AG04450 (cell line): ENCODE data around the gene GOLGA8N. TPM values are rescaled to one million over a fixed set of nuclear protein-coding genes. Genes with fewer than 3 reads are reported as not detected.
"Not testable (repeated sequence)": the region's sequence is repeated elsewhere in the genome, so short reads cannot be mapped to it uniquely, and the experiment has no call there.

Source experiments
- CTCF ChIA-PET: fragments of 300-600, 350-600 bp; formaldehyde crosslinking; extraction: SDS; loops from one replicate; lab custom pipeline; 2022; ENCODE audit warnings: antibody characterized with exemption, inconsistent platforms; lab: Charles Lee
- POLR2A ChIA-PET: fragments of 350-600 bp; formaldehyde crosslinking; extraction: SDS; loops from one replicate; lab custom pipeline; 2021; ENCODE audit warnings: antibody characterized with exemption, inconsistent platforms; lab: Yijun Ruan, JAX
- DNase-seq: peaks from one replicate; pipeline ENCODE4 v3.0.0-alpha.2; 2011; ENCODE audit warnings: low read depth, low spot score
- H3K27ac ChIP-seq: one replicate; pipeline ENCODE4 v1.5.1; 2012; ENCODE audit warnings: low read depth, low read length, control low read depth
- H3K27me3 ChIP-seq: one replicate; pipeline ENCODE4 v1.6.0; 2012; ENCODE audit warnings: low read length; ENCODE audit not compliant: control insufficient read depth, insufficient read depth
- H3K4me3 ChIP-seq: 2 replicates; pipeline ENCODE4 v1.5.1; 2011; ENCODE audit warnings: mild to moderate bottlenecking, low read depth, low read length, control low read depth
- H3K9me3 ChIP-seq: 2 replicates; pipeline ENCODE4 v1.5.1; 2012; ENCODE audit warnings: low read length; ENCODE audit not compliant: control insufficient read depth, insufficient read depth
- polyA plus RNA-seq: library from polyadenylated mRNA; depleted of rRNA; stranded (reverse); fragments of >200 nt; gene quantifications from 2 replicates; pipeline ENCODE4 v1.2.3, GENCODE V29; 2011
- TF ChIP-seq, protein P1 (sequence below): IDR thresholded peaks from 2 replicates; pipeline ENCODE4 v1.5.1; 2011; ENCODE audit warnings: low read depth, low read length, control low read depth, inconsistent platforms

Gene GOLGA8N
- polyA plus RNA-seq, 1 experiment, result 3.2 TPM

DNA sequence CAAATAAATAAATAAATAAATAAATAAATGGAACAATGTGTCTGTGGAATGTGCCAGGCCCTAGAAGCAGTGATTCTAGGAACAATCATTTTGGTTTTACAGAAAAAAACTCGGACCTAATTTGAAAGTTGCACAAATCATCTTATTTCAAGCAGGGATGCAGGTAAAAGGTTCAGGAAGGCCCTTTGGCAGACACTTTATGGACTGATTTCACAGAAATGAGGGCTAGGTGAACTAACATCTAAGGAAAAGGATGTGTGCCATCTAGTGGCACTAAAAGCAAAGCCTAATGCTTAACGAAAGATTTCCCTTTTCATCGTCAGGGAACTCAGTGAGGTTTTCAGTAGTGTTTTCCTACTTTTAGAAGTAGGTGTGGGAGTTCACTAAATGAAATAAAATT is 17.5 kb downstream of the GOLGA8N start:
- POLR2A ChIA-PET, CTCF ChIA-PET, H3K4me3 ChIP-seq, H3K9me3 ChIP-seq, DNase-seq, H3K27ac ChIP-seq, H3K27me3 ChIP-seq: not testable (repeated sequence)
- TF ChIP-seq, protein P1, sequence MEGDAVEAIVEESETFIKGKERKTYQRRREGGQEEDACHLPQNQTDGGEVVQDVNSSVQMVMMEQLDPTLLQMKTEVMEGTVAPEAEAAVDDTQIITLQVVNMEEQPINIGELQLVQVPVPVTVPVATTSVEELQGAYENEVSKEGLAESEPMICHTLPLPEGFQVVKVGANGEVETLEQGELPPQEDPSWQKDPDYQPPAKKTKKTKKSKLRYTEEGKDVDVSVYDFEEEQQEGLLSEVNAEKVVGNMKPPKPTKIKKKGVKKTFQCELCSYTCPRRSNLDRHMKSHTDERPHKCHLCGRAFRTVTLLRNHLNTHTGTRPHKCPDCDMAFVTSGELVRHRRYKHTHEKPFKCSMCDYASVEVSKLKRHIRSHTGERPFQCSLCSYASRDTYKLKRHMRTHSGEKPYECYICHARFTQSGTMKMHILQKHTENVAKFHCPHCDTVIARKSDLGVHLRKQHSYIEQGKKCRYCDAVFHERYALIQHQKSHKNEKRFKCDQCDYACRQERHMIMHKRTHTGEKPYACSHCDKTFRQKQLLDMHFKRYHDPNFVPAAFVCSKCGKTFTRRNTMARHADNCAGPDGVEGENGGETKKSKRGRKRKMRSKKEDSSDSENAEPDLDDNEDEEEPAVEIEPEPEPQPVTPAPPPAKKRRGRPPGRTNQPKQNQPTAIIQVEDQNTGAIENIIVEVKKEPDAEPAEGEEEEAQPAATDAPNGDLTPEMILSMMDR, result peak; percentile 8; the same call in 1 of the 2 replicates

DNA sequence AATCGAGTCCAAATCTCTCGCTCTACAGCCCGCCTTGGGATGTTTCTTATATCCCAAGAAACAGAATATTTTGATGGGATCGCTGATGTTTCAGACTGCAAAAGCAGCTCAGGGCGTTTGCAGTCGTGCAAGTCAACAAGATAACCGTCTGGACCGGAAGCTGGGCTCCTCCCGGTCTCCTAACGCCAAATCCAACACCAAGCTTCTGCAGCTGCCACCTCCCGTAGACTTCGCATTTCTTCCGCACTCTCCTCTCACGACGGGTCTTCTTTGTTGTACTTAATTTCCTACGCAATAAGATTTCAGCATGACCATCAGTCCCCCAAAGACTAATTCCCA is 21.4 kb downstream of the GOLGA8N start:
- H3K9me3 ChIP-seq, H3K27me3 ChIP-seq, DNase-seq, POLR2A ChIA-PET, CTCF ChIA-PET: not testable (repeated sequence)
- peak overlapping the region; percentile 73 for H3K4me3 ChIP-seq
- peak overlapping the region; percentile 61 for H3K27ac ChIP-seq

DNA sequence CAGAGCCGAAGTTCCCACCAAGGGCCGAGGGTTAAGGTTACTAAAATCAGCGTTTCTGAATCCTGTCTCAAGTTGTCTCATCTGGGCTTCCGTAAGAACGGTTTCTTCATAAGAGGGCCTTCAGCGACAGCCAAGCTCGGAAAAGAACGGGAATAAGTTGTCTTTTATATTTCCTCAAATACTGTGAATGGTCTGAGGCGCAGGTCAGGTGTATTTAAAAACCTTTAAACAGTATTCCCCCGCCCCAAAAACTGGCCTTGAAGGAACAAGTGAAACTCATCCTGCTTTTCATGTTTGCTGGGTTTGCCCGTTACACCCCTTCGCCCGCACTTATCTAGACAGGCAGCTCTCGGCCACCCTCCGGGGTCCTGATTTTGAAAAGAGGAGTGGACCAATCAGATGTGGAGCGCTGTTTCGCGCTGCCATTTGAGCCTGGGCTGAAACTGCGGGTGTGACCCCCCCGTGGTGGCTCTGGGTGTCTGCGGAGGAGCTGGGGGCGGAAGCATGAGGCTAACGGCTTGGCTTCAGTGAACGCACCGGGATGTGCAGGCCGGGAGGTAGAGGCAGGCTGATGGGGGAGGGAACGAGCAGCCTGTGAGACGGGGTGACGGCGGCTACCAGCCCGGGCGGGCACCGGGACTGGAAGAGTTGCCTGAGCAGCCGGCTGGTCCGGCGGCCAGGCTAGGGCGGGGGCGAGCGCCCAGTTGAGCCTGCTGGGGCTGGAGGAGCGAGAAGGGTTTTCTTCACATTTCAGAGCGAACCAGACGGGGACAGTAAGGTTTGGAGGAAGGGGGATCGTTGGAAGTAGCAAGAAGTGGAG is 22.0 kb downstream of the GOLGA8N start, which contains the start of gene ARHGAP11A:
TSS of gene ARHGAP11A (plus strand) at position 454 of the 820 bp plus-strand sequence. CDS start 708 bp downstream, outside the sequence.
- peak; percentile 79 for DNase-seq
- H3K27me3 ChIP-seq, POLR2A ChIA-PET, CTCF ChIA-PET, H3K9me3 ChIP-seq: not testable (repeated sequence)
- peak within 1 kb of the TSS; percentile 73 for H3K4me3 ChIP-seq
- peak within 1 kb of the TSS; percentile 61 for H3K27ac ChIP-seq

DNA sequence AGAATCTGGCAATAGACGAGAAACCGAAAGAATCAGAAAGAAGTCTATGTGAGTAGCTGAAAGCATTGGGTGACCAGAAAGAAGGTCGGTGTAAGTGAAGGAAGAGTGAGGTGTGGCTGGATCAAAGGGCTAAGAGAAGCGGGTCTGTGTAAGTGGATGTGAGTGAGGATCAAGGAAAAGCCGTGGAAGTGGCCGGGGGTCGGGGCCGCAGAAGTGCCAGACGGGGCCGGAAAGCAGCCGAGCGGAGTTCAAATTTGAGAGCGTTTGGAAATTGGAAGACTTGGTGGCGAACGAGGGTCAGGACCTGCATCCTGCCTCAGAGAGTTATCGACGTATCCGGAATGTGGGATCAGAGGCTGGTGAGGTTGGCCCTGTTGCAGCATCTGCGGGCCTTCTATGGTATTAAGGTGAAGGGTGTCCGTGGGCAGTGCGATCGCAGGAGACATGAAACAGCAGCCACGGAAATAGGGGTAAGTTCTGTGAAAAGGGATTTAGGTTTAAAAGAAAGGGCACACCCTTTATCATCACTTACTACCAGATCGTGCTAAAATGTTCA is 22.7 kb downstream of the GOLGA8N start:
- H3K9me3 ChIP-seq, H3K27me3 ChIP-seq, DNase-seq, POLR2A ChIA-PET, CTCF ChIA-PET, H3K27ac ChIP-seq: not testable (repeated sequence)
- H3K4me3 ChIP-seq, result peak overlapping the region; percentile 73

DNA sequence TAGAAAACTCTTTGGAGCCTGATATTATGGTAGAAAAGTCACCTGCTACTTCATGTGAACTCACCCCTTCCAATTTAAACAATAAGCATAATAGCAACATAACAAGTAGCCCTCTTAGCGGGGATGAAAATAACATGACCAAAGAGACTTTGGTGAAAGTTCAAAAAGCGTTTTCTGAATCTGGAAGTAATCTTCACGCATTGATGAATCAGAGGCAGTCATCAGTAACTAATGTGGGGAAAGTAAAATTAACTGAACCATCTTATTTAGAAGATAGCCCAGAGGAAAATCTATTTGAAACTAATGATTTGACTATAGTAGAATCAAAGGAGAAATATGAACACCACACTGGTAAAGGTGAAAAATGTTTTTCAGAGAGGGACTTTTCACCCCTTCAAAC is 43.2 kb downstream of the GOLGA8N start:
- Histone ChIP-seq H3K9me3 (no peaks in the 10 kb centered on the region), H3K27ac (no peak overlapping the region), H3K4me3 (no peak overlapping the region), H3K27me3 (no peaks in the 10 kb centered on the region)
- POLR2A ChIA-PET, result no interaction called here
- no peak for DNase-seq
- CTCF ChIA-PET, result interaction anchor here (1.2 kb wide), 1 partner anchor 14 kb away, joined by 3 read pairs; no protein-coding TSS in a partner anchor
- TF ChIP-seq, protein P1, result no peak

DNA sequence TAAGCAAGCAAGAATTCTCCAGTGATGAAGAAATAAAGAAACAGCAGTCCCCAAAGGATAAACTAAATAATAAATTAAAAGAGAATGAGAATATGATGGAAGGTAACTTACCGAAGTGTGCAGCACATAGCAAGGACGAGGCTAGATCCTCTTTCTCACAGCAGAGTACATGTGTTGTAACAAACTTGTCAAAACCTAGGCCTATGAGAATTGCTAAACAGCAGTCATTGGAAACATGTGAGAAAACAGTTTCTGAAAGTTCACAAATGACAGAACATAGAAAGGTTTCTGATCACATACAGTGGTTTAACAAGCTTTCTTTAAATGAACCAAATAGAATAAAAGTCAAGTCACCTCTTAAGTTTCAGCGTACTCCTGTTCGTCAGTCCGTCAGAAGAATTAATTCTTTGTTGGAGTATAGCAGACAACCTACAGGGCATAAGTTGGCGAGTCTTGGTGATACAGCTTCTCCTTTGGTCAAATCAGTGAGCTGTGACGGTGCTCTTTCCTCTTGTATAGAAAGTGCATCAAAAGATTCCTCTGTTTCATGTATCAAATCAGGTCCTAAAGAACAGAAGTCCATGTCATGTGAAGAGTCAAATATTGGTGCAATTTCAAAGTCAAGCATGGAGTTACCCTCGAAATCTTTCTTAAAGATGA is 43.8 kb downstream of the GOLGA8N start:
- CTCF ChIA-PET, result interaction anchor here (1.2 kb wide), 1 partner anchor 14 kb away, joined by 3 read pairs; no protein-coding TSS in a partner anchor
- TF ChIP-seq, protein P1, result no peak
- Histone ChIP-seq H3K27ac (no peak overlapping the region), H3K27me3 (no peaks in the 10 kb centered on the region), H3K4me3 (no peak overlapping the region), H3K9me3 (no peaks in the 10 kb centered on the region)
- POLR2A ChIA-PET, result no interaction called here
- DNase-seq, result no peak
